Measurements from ENCODE around the gene UBAP2. TPM values are rescaled to one million over a fixed set of nuclear protein-coding genes. Genes with fewer than 3 reads are reported as not detected.
A peak's percentile ranks its signal among the peaks of the same experiment; 100 is the strongest.

UBAP2 gene
- total RNA-seq, 1 experiment from 2014 or later = 60.8 TPM

GRCh38 chr9:34084562-34084961 is 35.9 kb upstream of the UBAP2 start:
- Mint-ChIP-seq H3K27me3 (ENCODE audit: low read depth) (no peaks in the 10 kb centered on the region), H3K4me1 (no peaks in the 10 kb centered on the region), H3K27ac (peak overlapping the region in 1 of 3 experiments; percentile 38; a peak in 3 of 7 replicates), H3K36me3 (ENCODE audit: insufficient read depth in 1 of 3, low read depth in 3 of 3) (peaks cover 18 to 40% (median 37%) of the 10 kb centered on the region in 3 experiments; a peak in 6 of 7 replicates), H3K4me3 (no peak overlapping the region), H3K9me3 (no peaks in the 10 kb centered on the region)
- Histone ChIP-seq H2AFZ (ENCODE audit: low read length) (no peak overlapping the region), H3K27ac (ENCODE audit: insufficient read length, low read depth, low read length) (no peak overlapping the region), H3K9ac (ENCODE audit: extremely low read depth, insufficient read length, low read length) (no peak overlapping the region), H3K56ac (ENCODE audit: insufficient read length, low read depth, low read length) (no peak overlapping the region), H4K20me1 (ENCODE audit: control insufficient read depth, insufficient read depth, insufficient read length) (peaks cover 6% of the 10 kb centered on the region), H3K79me2 (ENCODE audit: insufficient read depth, low read length) (no peaks in the 10 kb centered on the region), H3K27me3 (ENCODE audit: insufficient read depth, low read length) (no peaks in the 10 kb centered on the region), H4K8ac (replicated peaks; ENCODE audit: insufficient read length, low read depth, low read length) (no peak overlapping the region), H3K4me1 (ENCODE audit: insufficient read depth, low read length) (no peaks in the 10 kb centered on the region), H3K79me1 (ENCODE audit: insufficient read depth, low read depth, low read length, poor library complexity, severe bottlenecking) (no peaks in the 10 kb centered on the region), H2BK12ac (ENCODE audit: insufficient read length, low read depth, low read length) (no peak overlapping the region), H3K4ac (ENCODE audit: low read depth, low read length) (no peak overlapping the region), H2AK5ac (ENCODE audit: insufficient read length, low read length) (no peak overlapping the region), H2BK5ac (ENCODE audit: insufficient read length, low read length) (no peak overlapping the region), H4K91ac (ENCODE audit: insufficient read length, low read depth, low read length) (no peak overlapping the region), H3K9me3 (ENCODE audit: control insufficient read depth, low read depth, low read length) (no peaks in the 10 kb centered on the region), H4K5ac (ENCODE audit: insufficient read length, low read depth, low read length) (no peak overlapping the region), H2BK20ac (ENCODE audit: low read depth, low read length, poor library complexity, severe bottlenecking) (no peak overlapping the region), H2BK120ac (ENCODE audit: low read depth, low read length, poor library complexity, severe bottlenecking) (no peak overlapping the region), H3K4me2 (ENCODE audit: insufficient read depth, insufficient read length, low read length) (no peak overlapping the region), H3K23ac (ENCODE audit: insufficient read length, low read depth, low read length) (no peak overlapping the region), H2BK15ac (ENCODE audit: low read depth, low read length) (no peak overlapping the region), H3K14ac (ENCODE audit: insufficient read depth, low read length) (no peak overlapping the region), H3K18ac (ENCODE audit: insufficient read length, low read depth, low read length) (no peak overlapping the region), H3T11ph (ENCODE audit: low read length) (no peak overlapping the region), H3K23me2 (ENCODE audit: insufficient read length, low read depth, low read length, poor library complexity, severe bottlenecking) (no peaks in the 10 kb centered on the region)
- TF ChIP-seq CTCF (conservative IDR thresholded peaks at IDR 0.05) = no peak
- no CpG with 5 or more reads among the region's 1 CpG for WGBS (ENCODE audit: extremely low coverage, insufficient read length, low lambda C conversion rate)
- no peak for DNase-seq

Measured in H9 (cell line).